GM19438 (cell line): Measurements from ENCODE around the gene DENND10.
"Not testable (repeated sequence)": the region's sequence is repeated elsewhere in the genome, so short reads cannot be mapped to it uniquely, and the experiment has no call there.

Source experiments
- ATAC-seq: cut with Tn5 transposase; IDR thresholded peaks from one replicate; pipeline ENCODE4 v1.9.1; 2021; ENCODE audit warnings: low read depth; ENCODE audit not compliant: unreplicated experiment

Gene DENND10

DNA sequence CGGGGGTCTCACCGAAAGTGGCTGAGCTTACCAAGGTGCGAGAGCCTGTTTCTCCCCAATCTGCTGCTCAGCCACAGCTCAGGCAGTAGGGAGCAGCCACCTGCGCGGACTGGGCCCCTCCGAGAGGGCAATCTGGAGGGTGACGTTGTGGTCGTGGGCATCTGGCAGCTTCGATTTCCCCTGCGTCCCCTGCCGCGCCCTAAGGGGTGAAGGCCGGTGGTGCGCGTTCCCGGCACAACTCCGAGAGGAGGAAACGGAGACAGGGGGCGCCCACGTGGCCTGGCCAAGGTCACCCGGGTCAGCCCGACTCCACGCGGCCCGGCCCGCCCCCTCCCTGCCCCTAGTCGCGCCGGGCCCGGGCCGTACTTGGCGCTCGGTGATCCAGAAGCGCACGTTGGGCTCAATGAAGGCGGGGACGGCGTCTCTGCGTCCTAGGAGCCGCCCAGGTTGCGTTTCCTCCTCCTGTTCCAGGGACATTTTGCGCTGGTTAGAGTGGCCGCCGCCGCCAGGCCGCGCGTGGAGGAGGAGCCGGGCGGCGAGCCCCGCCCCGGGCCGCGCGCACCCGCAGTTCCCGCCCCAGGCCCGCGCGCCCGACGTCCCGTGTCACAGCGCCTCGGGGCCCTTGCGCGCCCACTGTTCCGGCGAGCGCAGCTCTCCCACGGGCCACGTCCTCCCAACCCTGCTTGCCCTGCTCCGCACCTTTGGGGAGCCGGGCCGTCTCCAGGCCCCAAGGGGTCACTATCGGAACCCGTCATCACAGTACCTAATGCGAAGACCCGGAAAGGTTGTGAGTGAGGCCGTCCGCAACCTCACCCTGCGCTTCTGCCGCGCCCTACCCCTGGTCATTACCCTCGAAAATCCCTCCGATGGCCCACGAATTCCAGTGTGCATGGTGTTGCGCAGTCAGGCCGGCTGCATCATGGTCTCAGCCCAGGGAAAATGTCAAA is 61.5 kb downstream of the DENND10 start, which contains the start of gene SFXN4:
SFXN4 (minus strand) TSS at position 544 of the 947 bp plus-strand sequence; CDS start at position 477, 67 bp downstream.
- ATAC-seq: peak; percentile 91

DNA sequence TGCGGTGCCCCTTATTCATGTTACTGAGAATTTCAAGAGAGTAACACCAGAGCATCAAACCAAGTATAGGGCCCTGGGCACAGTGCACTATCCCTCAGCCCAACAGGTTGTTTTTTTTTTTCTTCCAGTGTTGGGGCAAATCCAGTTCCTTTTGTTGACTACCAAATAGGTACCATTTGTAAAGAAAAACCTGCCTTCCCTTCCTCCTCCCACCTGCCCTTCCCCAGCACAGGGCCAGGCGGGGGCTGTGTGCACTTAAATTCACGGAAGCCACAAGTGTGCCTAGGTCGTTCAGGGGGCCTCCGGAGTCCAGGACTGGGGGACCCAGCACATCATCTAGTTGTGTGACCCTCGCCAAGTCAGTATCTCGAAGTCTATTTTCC is 62.2 kb downstream of the DENND10 start:
- ATAC-seq: no peak

DNA sequence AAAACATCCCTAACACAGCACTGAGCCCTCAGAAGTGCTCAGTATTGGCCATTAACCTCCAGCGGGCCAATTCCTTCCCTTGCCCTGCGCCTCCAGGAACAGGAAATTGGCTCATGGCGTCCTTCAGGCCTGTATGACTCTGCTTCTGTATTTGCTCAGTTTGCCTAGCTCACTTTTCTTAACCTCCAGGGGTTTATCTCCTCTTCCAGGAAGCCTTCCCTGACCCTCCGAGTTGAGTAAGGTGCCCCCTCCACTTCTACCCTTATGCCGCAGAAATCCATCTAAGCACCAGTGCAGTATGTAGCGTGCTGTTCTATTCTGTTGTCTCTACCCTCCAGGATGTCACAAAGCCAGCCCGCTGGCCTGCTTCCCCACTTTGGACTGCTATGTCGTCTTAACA is 62.7 kb downstream of the DENND10 start:
- no peak for ATAC-seq

DNA sequence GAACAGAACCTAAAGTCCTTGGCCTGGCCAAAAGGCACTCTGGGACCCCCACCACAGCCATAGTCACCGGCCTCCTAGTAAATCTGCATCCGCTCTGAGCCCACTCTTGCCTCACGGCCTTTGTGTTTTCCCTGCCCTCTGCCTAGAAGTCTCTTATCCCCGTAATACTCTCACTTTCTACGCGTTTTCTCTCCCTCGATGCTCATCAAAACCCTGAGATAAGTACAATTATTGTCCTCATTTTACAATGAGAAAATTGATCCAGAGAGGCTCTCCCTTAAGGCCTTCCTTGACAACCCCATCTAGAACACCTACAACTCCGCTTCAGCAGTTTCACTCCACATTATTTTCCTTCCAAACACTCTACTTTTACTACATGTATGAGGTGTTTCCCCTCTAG is 63.1 kb downstream of the DENND10 start:
- no peak for ATAC-seq

DNA sequence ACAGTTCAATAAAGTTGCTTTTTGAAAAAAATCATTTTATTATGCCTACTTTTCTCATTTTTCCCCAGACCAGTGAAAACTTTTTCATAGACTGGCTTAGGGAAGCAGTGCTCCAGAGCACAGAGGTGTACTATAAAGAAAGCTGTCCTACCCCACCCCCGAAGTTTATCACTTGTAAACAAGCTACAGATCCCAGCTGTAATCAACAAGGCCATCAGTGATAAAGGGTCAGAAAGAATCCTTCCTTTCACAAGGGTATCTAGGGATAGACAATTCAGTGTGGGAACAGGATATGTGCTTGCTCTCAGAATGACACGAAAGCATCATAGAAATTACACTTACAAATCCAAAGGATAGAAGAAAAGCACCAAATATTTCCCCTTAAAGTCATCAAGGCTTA is 70.2 kb downstream of the DENND10 start:
- no peak for ATAC-seq

DNA sequence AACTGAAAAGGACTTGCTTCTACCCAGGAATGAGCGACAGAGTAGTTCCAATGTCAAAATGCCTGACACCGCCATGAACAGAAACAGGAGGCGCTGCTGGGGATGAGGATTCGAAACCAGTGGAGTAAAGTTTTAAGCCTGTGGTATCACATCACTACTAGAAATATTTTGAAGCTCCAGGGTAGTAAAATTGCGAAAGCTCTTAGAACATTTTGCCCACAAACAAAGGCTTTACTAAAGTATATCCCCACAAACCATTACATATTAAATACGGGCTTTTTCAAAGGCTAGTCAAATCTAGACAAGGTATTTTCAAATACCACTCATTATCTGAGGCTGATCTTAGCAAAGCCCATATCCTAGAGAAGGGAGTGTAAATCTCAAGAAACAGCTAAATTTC is 72.3 kb downstream of the DENND10 start:
- no peak for ATAC-seq

DNA sequence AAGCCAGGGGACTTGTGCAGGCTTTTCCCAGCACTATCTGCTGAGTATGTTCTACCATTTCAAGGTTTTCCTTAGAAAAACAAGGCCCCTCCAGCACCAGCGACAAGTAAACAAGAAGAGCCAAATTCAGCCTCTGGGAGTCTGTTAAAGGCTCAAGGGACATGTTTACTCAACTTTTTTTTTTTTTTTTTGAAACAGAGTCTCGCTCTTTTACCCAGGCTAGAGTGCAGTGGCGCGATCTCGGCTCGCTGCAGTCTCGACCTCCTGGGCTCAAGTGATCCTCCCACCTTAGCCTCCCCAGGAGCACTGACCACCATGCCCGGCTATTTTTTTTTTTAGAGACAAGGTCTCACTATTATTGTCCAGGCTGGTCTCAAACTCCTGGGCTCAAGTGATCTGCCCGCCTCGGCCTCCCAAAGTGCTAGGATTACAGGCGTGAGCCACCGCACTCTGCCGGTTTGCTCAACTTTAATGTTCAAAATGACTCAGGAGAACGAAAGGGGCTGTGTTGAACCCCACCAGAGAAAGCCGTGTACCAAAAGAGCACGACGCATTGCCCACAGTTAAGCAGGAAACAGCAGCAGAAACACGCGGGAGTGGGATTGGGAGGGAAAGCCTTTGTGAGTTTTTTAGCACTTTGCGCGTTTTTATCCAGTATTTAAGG is 73.9 kb downstream of the DENND10 start:
- ATAC-seq: peak; percentile 22

DNA sequence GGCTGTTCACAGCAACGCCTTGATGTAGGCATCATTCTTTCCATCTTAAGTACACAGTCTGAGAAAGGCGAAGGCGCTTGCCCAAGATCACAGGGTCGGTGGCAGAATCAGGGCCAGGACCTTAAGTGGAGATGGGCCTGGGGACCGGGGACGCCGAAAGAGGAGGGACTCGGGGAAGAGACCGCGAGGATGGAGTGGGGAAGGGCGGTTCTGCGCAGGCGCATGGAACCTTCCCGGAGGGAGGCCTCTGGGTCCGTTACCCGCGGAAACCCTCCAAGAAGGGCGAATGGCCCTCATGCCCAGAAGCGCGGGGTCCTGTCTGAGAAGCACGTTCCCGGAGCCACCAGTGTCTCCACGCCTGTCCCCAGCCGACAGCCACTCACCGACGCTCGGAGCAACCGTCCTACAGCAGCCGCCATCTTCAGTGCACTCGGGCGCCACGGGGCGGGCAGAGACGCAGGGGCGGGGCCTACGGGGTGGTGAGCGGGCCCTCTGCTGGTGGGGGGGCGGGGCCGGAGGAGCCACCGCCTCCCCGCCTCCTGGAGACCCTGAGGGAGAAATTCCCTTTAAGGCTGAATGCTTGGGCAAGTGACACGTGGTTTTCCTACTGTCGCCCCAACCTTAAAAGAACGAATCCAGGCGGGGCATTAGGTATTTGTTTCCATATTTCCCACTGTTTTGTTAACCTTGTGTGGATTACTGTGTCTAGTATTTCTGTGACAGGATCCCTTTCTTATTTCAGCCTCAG is 74.6 kb downstream of the DENND10 start, which contains the start of gene PRDX3:
PRDX3 (minus strand) TSS at position 441 of the 748 bp plus-strand sequence; CDS start at position 419, 22 bp downstream.
- peak; percentile 90 for ATAC-seq

DNA sequence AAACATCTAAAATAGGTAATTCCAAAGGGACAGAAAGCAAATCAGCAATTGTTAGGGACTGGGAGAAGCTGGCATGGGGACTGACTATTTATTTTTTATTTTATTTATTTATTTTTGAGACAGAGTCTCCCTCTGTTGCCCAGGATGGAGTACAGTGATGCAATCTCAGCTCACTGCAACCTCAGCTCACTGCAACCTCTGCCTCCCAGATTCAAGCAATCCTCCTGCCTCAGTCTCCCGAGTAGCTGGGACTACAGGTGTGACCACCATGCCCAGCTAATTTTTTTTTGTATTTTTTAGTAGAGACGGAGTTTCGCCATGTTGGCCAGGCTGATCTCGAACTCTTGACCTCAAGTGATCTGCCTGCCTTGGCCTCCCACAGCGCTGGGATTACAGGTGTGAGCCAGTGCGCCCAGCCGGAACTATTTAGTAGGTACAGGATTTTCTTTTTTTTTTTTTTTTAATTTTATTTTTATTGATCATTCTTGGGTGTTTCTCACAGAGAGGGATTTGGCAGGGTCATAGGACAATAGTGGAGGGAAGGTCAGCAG is 77.0 kb downstream of the DENND10 start:
- not testable (repeated sequence) for ATAC-seq

DNA sequence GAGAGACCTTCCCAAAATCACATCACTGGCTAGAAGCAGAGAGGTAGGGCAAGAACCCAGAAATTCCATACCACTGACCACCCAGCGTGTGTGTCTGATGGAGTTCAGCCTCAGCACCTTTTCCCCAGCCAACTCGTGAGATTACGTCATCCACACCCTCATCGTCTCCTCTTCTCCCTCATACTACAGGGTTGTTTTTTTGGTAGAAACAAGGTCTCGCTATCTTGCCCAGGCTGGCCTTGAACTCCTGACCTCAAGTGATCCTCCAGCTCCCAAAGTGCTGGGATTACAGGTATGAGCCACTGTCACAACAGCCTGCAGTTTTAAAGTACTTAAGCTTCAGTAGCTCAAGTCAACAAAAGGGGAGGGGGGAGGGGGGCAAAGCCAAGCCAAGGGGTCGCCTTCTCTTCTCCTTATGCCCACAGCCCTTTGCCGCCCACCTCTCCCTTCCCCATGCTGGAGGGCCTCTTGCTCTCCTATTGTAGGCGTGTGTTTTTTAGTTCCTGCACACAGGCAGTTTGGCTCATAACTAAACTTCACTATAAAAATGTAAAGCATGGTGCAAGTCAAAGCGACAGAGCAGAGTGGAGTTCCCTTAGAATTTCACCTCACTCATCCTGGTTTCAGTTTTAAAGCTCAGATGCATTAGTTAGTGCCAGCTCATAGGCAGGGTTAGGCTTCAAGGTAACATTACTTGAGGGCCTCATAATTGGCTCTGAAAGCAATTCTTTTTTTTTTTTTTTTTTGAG is 79.9 kb downstream of the DENND10 start:
- no peak for ATAC-seq
